H9 (cell line): ENCODE results near the gene ARHGEF33. TPM values are rescaled to one million over a fixed set of nuclear protein-coding genes. Genes with fewer than 3 reads are reported as not detected.

Experiments
- DNase-seq: peaks from one replicate; pipeline ENCODE4 v3.0.0-alpha.2; 2017
- H2AFZ ChIP-seq: one replicate; pipeline ENCODE4 v1.6.1; 2013; ENCODE audit warnings: mild to moderate bottlenecking, low read length, control low read depth, moderate library complexity
- H2AK5ac ChIP-seq: 2 replicates; pipeline ENCODE4 v1.6.1; 2013; ENCODE audit warnings: low read length, control low read depth, mixed read lengths; ENCODE audit not compliant: insufficient read length
- H2BK120ac ChIP-seq: one replicate; pipeline ENCODE4 v1.6.1; 2013; ENCODE audit warnings: low read depth, mild to moderate bottlenecking, low read length, control low read depth, inconsistent platforms; ENCODE audit not compliant: poor library complexity, severe bottlenecking
- H2BK12ac ChIP-seq: 2 replicates; pipeline ENCODE4 v1.6.1; 2013; ENCODE audit warnings: low read length, control low read depth, mixed read lengths, low read depth; ENCODE audit not compliant: insufficient read length
- H2BK15ac ChIP-seq: 2 replicates; pipeline ENCODE4 v1.6.1; 2013; ENCODE audit warnings: low read depth, low read length, control low read depth
- H2BK20ac ChIP-seq: one replicate; pipeline ENCODE4 v1.6.1; 2013; ENCODE audit warnings: low read depth, mild to moderate bottlenecking, low read length, control low read depth, inconsistent platforms; ENCODE audit not compliant: poor library complexity, severe bottlenecking
- H2BK5ac ChIP-seq: 2 replicates; pipeline ENCODE4 v1.6.1; 2013; ENCODE audit warnings: low read length, control low read depth, mixed read lengths; ENCODE audit not compliant: insufficient read length
- H3K14ac ChIP-seq: 2 replicates; pipeline ENCODE4 v1.6.1; 2013; ENCODE audit warnings: low read length, control low read depth; ENCODE audit not compliant: insufficient read depth
- H3K18ac ChIP-seq: 2 replicates; pipeline ENCODE4 v1.6.1; 2013; ENCODE audit warnings: low read depth, mild to moderate bottlenecking, mixed read lengths, low read length, control low read depth; ENCODE audit not compliant: insufficient read length
- H3K23ac ChIP-seq: 2 replicates; pipeline ENCODE4 v1.6.1; 2013; ENCODE audit warnings: low read length, control low read depth, mixed read lengths, low read depth; ENCODE audit not compliant: insufficient read length
- H3K23me2 ChIP-seq: 2 replicates; pipeline ENCODE4 v1.6.1; 2013; ENCODE audit warnings: low read depth, mild to moderate bottlenecking, mixed read lengths, low read length, control low read depth; ENCODE audit not compliant: insufficient read length, poor library complexity, severe bottlenecking
- H3K27ac ChIP-seq: 2 replicates; pipeline ENCODE4 v1.5.1; 2013; ENCODE audit warnings: low read length, control low read depth, mixed read lengths, low read depth; ENCODE audit not compliant: insufficient read length
- H3K27me3 ChIP-seq: 2 replicates; pipeline ENCODE4 v1.6.1; 2013; ENCODE audit warnings: low read length, control low read depth, inconsistent platforms; ENCODE audit not compliant: insufficient read depth
- H3K4ac ChIP-seq: 2 replicates; pipeline ENCODE4 v1.6.1; 2013; ENCODE audit warnings: low read depth, mild to moderate bottlenecking, control low read depth, inconsistent platforms, low read length, moderate library complexity
- H3K4me1 ChIP-seq: 2 replicates; pipeline ENCODE4 v1.6.1; 2013; ENCODE audit warnings: low read length, control low read depth, inconsistent platforms; ENCODE audit not compliant: insufficient read depth
- H3K4me2 ChIP-seq: 2 replicates; pipeline ENCODE4 v1.6.1; 2013; ENCODE audit warnings: low read length, control low read depth, mixed read lengths; ENCODE audit not compliant: insufficient read length, insufficient read depth
- H3K56ac ChIP-seq: 2 replicates; pipeline ENCODE4 v1.6.1; 2013; ENCODE audit warnings: low read depth, mild to moderate bottlenecking, mixed read lengths, low read length, control low read depth; ENCODE audit not compliant: insufficient read length
- H3K79me1 ChIP-seq: 2 replicates; pipeline ENCODE4 v1.6.1; 2013; ENCODE audit warnings: low read depth, mild to moderate bottlenecking, moderate library complexity, low read length, control low read depth, inconsistent platforms; ENCODE audit not compliant: insufficient read depth, poor library complexity, severe bottlenecking
- H3K79me2 ChIP-seq: 2 replicates; pipeline ENCODE4 v1.6.1; 2013; ENCODE audit warnings: low read length, control low read depth, inconsistent platforms; ENCODE audit not compliant: insufficient read depth
- H3K9ac ChIP-seq: 2 replicates; pipeline ENCODE4 v1.6.1; 2013; ENCODE audit warnings: low read length, control low read depth, mixed read lengths; ENCODE audit not compliant: insufficient read length; ENCODE audit errors: extremely low read depth
- H3K9me3 ChIP-seq: one replicate; pipeline ENCODE4 v1.6.1; 2013; ENCODE audit warnings: low read depth, low read length, inconsistent platforms; ENCODE audit not compliant: control insufficient read depth
- H3T11ph ChIP-seq: one replicate; pipeline ENCODE4 v1.6.1; 2013; ENCODE audit warnings: mild to moderate bottlenecking, low read length, control low read depth, inconsistent platforms
- H4K20me1 ChIP-seq: one replicate; pipeline ENCODE4 v1.6.1; 2013; ENCODE audit not compliant: control insufficient read depth, insufficient read length, insufficient read depth
- H4K5ac ChIP-seq: 2 replicates; pipeline ENCODE4 v1.6.1; 2013; ENCODE audit warnings: low read depth, mild to moderate bottlenecking, mixed read lengths, low read length, control low read depth; ENCODE audit not compliant: insufficient read length
- H4K8ac ChIP-seq: replicated peaks from 2 replicates; pipeline ENCODE4 v1.6.1; 2013; ENCODE audit warnings: low read length, control low read depth, mixed read lengths, low read depth; ENCODE audit not compliant: insufficient read length
- H4K91ac ChIP-seq: 2 replicates; pipeline ENCODE4 v1.6.1; 2013; ENCODE audit warnings: low read depth, mild to moderate bottlenecking, moderate library complexity, mixed read lengths, low read length, control low read depth; ENCODE audit not compliant: insufficient read length
- H3K27ac Mint-ChIP-seq, 3 experiments: 2 replicates in 2 of 3; 3 replicates in 1 of 3; pipeline ENCODE4 v1.8.0; 2020 to 2021; ENCODE audit warnings: mixed read lengths in 3 of 3, mild to moderate bottlenecking in 1 of 3, moderate library complexity in 1 of 3
- H3K27me3 Mint-ChIP-seq: 2 replicates; pipeline ENCODE4 v1.8.0; 2021; ENCODE audit warnings: low read depth, mild to moderate bottlenecking, moderate library complexity, mixed read lengths
- H3K36me3 Mint-ChIP-seq, 3 experiments: 2 replicates in 2 of 3; 3 replicates in 1 of 3; pipeline ENCODE4 v1.8.0; 2020 to 2021; ENCODE audit warnings: low read depth in 3 of 3, mixed read lengths in 3 of 3; ENCODE audit not compliant: insufficient read depth in 1 of 3
- H3K4me1 Mint-ChIP-seq, 2 experiments: 2 replicates each; pipeline ENCODE4 v1.8.0; 2020; ENCODE audit warnings: mixed read lengths in 2 of 2
- H3K4me3 Mint-ChIP-seq, 2 experiments: 2 replicates in 1 of 2; 3 replicates in 1 of 2; pipeline ENCODE4 v1.8.0; 2020 to 2021; ENCODE audit warnings: mild to moderate bottlenecking in 2 of 2, mixed read lengths in 2 of 2, moderate library complexity in 1 of 2
- H3K9me3 Mint-ChIP-seq, 2 experiments: 2 replicates in 1 of 2; 3 replicates in 1 of 2; pipeline ENCODE4 v1.8.0; 2020; ENCODE audit warnings: mild to moderate bottlenecking in 2 of 2, mixed read lengths in 2 of 2, moderate library complexity in 1 of 2
- CTCF ChIP-seq: fragments of 200-600 bp; sonication (generic); conservative IDR thresholded peaks from 3 replicates; pipeline ENCODE4 v1.8.0; 2021; ENCODE audit warnings: antibody characterized with exemption, mild to moderate bottlenecking
- WGBS: extraction: QIAGEN DNeasy Blood & Tissue Kit; methylation state at CpG from one replicate; pipeline ENCODE4 v1.1.7; 2013; ENCODE audit warnings: missing lambda C conversion rate, low lambda C conversion rate, mixed read lengths; ENCODE audit not compliant: insufficient read length; ENCODE audit errors: extremely low coverage; 5-methylcytosine and 5-hydroxymethylcytosine counted together
- total RNA-seq: library from RNA; stranded (reverse); gene quantifications from 2 replicates; pipeline ENCODE4 v1.2.1, GENCODE V29; 2021

ARHGEF33 gene
- total RNA-seq, 1 experiment from 2014 or later: 0.92 TPM

- Histone ChIP-seq H3K4me1 (peaks cover 2% of the 10 kb centered on the region; the same call in 1 of the 2 replicates), H3K56ac (no peak overlapping the region), H4K5ac (no peak overlapping the region), H2AK5ac (no peak overlapping the region), H2AFZ (no peak overlapping the region), H3K18ac (no peak overlapping the region), H2BK5ac (no peak overlapping the region), H2BK12ac (no peak overlapping the region), H3K79me2 (no peaks in the 10 kb centered on the region), H3K23ac (no peak overlapping the region), H3K14ac (no peak overlapping the region), H3K9me3 (no peaks in the 10 kb centered on the region), H2BK20ac (no peak overlapping the region), H4K91ac (no peak overlapping the region), H3K9ac (no peak overlapping the region), H3K79me1 (no peaks in the 10 kb centered on the region), H4K20me1 (no peaks in the 10 kb centered on the region), H3K23me2 (no peaks in the 10 kb centered on the region), H3T11ph (no peak overlapping the region), H3K27me3 (no peaks in the 10 kb centered on the region), H2BK15ac (no peak overlapping the region), H3K4me2 (no peak overlapping the region), H3K4ac (no peak overlapping the region), H3K27ac (no peak overlapping the region), H2BK120ac (no peak overlapping the region), H4K8ac (no peak overlapping the region)
- Mint-ChIP-seq H3K36me3 (peaks cover 0 to 7% (median 0%) of the 10 kb centered on the region in 3 experiments; a peak in 4 of 7 replicates), H3K4me1 (peaks cover 26 to 38% of the 10 kb centered on the region in 2 experiments), H3K27me3 (no peaks in the 10 kb centered on the region), H3K9me3 (no peaks in the 10 kb centered on the region), H3K4me3 (no peak overlapping the region), H3K27ac (peak overlapping the region; percentile 23 to 73 (median 34); a peak in 4 of 7 replicates)
- no peak for TF ChIP-seq CTCF
- DNase-seq: no peak
- no CpG with 5 or more reads among the region's 4 CpGs for WGBS
These were observed 129.0 kb downstream of the ARHGEF33 start for GRCh38 chr2:39018638-39019037.
